ENCODE data around the gene LSM12.

LSM12 gene

DNA sequence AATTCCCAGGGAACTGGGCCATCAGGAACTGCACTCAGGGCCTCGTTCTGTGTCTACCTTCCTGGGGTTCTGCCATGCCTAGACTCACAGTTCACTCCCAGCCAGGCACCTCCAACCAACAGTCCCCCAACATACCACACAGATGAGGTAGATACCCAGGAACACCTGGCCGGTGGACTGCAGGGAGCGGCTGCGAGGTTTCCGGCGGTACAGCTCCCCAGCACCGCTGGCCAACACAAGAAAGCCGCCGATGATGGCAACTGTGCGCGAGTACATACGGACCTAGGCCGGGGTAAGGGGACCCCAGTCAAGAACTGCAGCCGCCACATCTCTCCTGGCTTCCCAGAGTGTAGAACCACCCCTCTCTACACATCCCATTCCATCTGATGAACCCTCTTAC lies 53.6 kb downstream of the LSM12 start:
- DNase-seq (ENCODE audit: extremely low read depth, insufficient read length) = no peak
- no peak for TF ChIP-seq CTCF (IDR thresholded peaks at IDR 0.05; ENCODE audit: insufficient read depth, low read length, poor library complexity, severe bottlenecking)
- H3K36me3 ChIP-seq (ENCODE audit: control insufficient read depth, insufficient read depth, low read length) = peaks cover 10% of the 10 kb centered on the region
- no peak overlapping the region for H3K4me3 ChIP-seq (replicated peaks; ENCODE audit: low read depth, low read length)
- no peaks in the 10 kb centered on the region for H3K27me3 ChIP-seq (replicated peaks; ENCODE audit: control insufficient read depth, insufficient read depth, low read length)

DNA sequence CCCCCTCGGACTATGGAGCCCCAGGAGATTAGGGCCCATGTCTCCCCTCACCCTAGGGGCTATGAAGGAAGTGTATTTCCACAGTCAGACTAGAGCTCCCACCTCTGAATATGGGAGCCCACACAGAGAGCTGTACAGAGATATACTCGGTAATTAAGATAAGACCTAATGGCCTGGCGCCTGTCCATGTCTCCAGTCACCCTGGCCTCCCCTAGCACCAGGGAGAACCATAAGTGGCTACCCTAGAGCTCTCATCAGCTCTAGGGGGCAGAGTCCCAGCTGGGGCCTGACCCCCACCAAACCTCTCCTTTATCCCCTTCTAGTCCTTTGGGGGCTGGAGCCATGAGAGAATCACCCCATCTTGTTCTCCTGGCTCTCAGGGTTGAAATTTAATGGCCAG lies 54.1 kb downstream of the LSM12 start:
- H3K4me3 ChIP-seq (replicated peaks; ENCODE audit: low read depth, low read length) = no peak overlapping the region
- H3K27me3 ChIP-seq (replicated peaks; ENCODE audit: control insufficient read depth, insufficient read depth, low read length) = no peaks in the 10 kb centered on the region
- peaks cover 10% of the 10 kb centered on the region for H3K36me3 ChIP-seq (ENCODE audit: control insufficient read depth, insufficient read depth, low read length)
- TF ChIP-seq CTCF (IDR thresholded peaks at IDR 0.05; ENCODE audit: insufficient read depth, low read length, poor library complexity, severe bottlenecking) = no peak
- no peak for DNase-seq (ENCODE audit: extremely low read depth, insufficient read length)

GRCh38 chr17:44011876-44012275 lies 54.6 kb downstream of the LSM12 start:
- Histone ChIP-seq H3K36me3 (ENCODE audit: control insufficient read depth, insufficient read depth, low read length) (peaks cover 10% of the 10 kb centered on the region), H3K4me3 (replicated peaks; ENCODE audit: low read depth, low read length) (no peak overlapping the region), H3K27me3 (replicated peaks; ENCODE audit: control insufficient read depth, insufficient read depth, low read length) (no peaks in the 10 kb centered on the region)
- no peak for DNase-seq (ENCODE audit: extremely low read depth, insufficient read length)
- TF ChIP-seq CTCF (IDR thresholded peaks at IDR 0.05; ENCODE audit: insufficient read depth, low read length, poor library complexity, severe bottlenecking) = no peak

- no peak for DNase-seq (ENCODE audit: extremely low read depth, insufficient read length)
Observed at GRCh38 chr17:44010966-44011647, 55.4 kb downstream of the LSM12 start.

DNA sequence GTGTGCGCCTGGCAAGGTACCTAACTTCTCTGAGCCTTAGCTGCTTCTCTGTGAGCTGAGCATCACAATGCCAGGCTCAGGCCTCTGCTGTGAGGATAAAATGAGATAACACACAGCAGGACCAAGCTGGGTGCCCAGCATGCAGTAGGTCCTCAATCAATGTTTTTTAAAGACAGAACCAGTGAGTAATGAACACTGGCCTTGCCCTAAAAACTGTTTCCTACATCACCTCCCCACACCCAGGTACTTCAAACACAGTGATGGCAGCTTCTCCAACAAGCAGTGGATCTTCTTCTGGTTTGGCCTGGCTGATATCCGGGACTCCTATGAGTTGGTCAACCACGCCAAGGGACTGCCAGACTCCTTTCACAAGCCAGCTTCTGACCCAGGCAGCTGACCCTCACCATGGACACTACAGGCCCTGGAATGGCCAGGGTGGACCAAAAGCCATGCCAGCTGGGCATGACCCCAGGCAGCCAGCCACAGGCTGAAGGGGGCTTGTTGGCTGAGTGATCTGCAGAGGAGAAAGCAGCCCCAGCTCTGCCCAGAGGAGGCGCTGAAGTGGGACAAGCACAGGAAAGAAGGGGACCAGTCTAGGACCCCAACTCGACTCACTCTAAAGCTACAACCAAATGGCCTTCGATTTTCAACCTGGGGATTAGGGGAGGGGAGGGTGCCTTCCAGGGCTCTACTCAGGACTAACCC lies 58.1 kb downstream of the LSM12 start:
- Histone ChIP-seq H3K36me3 (ENCODE audit: control insufficient read depth, insufficient read depth, low read length) (peaks cover 10% of the 10 kb centered on the region), H3K27me3 (replicated peaks; ENCODE audit: control insufficient read depth, insufficient read depth, low read length) (peaks cover 1% of the 10 kb centered on the region; the same call in 1 of the 2 replicates), H3K4me3 (replicated peaks; ENCODE audit: low read depth, low read length) (no peak overlapping the region; the same call in 1 of the 2 replicates)
- TF ChIP-seq CTCF (IDR thresholded peaks at IDR 0.05; ENCODE audit: insufficient read depth, low read length, poor library complexity, severe bottlenecking) = peak; percentile 11
- no peak for DNase-seq (ENCODE audit: extremely low read depth, insufficient read length)

More at GRCh38 chr17:44010966-44011647, 55.4 kb downstream of the LSM12 start:
- peaks cover 10% of the 10 kb centered on the region for H3K36me3 ChIP-seq (ENCODE audit: control insufficient read depth, insufficient read depth, low read length)
- TF ChIP-seq CTCF (IDR thresholded peaks at IDR 0.05; ENCODE audit: insufficient read depth, low read length, poor library complexity, severe bottlenecking) = no peak
- no peak overlapping the region for H3K4me3 ChIP-seq (replicated peaks; ENCODE audit: low read depth, low read length)
- no peaks in the 10 kb centered on the region; the same call in 1 of the 2 replicates for H3K27me3 ChIP-seq (replicated peaks; ENCODE audit: control insufficient read depth, insufficient read depth, low read length)

Data from GM06990 (cell line).